NCI-H187 treated with DMSO at 0.1 percent for 48 hours (cell line): ENCODE measurements around the gene DUSP22.
"Not testable (repeated sequence)": the region's sequence is repeated elsewhere in the genome, so short reads cannot be mapped to it uniquely, and the experiment has no call there.

Source experiments
- DNase-seq: peaks from one replicate; lab custom pipeline; 2025; lab: John Stamatoyannopoulos, UW

DUSP22 gene

DNA sequence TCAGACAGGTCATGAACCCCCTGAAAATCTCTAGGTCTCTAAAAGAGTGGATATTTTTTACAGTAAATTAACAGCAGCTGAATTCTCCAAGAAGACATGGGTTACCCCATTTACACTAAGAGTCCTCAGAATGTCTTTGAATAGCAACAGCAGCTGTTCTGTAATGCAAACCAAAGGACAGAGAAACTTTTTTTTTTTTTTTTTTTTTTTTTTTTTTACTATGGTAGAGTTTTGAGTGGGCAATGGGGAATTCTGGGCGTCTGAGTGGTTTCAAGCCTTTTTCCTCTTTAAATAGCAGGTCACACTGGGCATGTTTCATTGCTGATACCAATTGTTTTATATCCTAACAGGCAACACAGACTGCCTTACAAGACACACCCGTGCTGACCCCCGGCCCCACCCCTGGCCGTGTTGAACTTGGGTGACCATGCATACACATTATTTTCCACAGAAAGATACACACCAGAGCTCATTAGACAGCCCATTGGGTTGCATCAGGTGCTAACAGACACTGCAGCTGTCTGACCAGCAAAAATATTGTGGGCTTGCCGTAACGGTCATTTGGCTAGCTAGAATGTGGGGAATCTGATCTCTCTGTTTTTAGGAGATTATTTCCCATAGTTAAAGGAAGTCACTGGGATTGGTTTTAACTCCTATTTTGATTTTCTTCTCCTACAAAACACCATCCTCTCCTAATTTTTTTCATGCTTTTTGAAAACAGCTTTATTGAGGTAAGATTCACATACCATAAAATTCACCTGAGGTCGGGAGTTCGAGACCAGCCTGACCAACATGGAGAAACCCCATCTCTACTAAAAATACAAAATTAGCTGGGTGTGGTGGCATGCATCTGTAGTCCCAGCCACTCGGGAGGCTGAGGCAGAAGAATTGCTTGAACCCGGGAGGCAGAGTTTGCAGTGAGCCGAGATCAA, 72.6 kb downstream of the DUSP22 start:
- no peak for DNase-seq

DNA sequence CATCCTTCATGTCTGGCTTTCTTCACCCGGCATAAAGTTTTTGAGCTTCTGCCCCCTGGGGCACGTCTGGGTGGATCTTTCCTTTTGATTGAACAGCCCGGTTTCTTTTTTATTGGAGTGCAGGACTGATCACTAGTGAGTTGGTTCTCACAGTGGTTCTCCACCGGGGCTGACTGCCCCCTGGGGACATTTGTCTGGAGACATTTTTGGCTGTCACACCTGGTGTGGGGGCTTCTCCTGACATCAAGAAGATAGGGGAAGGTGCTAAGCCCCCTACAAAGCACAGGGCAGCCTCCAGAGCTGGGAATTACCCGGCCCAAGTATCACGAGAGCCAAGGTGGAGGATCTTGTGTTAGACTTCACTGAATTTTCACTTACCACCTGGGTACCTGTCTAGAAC, 73.5 kb downstream of the DUSP22 start:
- no peak for DNase-seq

DNA sequence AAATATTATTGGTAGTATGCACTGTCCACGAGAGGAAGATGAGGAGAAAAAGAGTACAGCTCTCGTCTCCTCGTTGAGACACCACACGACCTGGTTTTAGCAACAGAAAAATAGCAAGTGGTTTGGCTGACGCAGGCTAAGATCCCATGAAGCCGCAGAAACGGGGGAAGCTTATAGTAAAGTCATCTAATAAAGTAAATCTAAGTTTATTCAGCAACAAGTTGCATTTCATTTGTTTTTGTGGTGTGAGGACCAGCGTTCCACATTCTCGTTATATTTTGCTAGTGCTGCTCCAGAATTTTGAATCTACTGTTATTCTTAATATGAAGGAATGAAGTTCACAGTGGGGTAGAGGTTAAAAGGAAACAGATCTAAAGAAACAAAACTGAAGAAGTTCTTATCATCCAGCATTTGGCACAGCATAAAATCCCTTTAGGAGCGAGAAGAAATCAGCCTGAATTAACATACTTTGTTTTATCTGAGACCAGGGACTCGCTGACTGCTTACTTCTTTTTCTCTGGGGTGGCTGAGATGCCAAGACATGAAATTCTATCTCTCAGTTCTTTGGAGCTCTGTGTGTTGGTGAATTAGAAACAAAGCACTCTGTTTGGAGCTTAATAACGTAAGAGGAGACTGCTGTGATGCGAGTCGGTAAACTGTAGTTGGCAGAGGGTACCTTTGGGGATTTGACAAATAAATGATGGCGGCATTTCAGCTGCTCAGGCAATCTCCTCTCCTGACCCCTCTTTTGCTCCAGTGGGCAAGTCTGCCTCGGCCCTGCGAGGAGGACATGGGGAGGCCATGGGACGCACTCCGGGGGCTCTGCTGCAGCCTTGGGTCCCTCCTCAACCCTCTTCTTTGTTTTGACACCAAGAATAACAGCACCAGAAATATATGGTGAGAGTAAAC, 74.4 kb downstream of the DUSP22 start:
- no peak for DNase-seq

DNA sequence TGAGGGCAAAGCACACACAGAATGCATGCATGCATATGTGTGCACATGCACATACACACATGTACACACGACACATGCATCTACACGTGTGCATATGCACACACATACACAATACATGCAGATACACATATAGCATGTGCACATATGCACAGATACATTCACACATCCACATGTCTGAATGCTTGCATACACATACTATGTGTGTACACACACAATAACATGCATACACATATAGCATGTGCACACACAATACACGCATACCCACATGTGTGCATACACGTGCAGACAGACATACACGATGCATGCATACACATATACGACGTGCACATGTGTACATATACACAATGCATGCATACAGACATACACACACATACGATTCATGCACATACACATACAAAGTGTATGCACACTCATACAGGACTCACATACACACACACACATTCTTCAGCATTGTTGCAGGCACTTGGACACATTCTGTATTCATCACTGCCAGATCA, 75.1 kb downstream of the DUSP22 start:
- DNase-seq = no peak

DNA sequence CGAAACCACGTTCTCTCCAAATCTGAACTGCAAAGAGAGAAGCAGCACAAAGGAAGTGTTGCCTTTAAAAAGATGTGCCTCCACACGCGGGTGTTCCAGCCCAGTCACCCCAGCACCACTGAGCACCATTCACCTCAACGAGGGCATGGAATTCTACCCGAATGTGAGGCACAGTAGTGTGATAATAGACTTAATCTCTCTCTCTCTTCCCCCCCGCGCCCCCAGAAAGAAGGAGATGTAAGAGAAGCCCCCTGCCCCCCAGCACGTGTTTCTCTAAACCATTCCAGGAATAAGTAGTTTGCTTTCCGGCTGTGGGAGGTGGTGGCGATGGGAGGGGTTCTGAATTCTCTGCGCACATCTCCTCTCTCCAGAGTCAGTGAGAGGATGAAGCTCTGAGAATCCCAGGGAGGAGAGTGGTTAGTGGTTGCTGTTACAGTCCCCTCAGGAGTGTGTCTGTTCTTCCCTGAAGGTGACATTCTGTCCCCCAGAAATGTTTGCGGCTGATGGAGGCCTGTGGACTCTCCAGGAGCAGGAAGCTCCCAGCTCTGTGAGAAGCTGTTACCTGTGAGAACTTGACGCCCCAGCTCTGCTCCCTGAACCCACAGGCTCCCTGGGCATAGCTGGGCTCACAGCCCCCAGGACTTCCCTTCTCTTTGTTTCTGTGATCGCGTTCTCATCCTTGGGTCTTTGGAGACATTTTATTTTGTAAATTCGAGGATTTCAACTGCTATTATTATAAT, 75.8 kb downstream of the DUSP22 start:
- no peak for DNase-seq

DNA sequence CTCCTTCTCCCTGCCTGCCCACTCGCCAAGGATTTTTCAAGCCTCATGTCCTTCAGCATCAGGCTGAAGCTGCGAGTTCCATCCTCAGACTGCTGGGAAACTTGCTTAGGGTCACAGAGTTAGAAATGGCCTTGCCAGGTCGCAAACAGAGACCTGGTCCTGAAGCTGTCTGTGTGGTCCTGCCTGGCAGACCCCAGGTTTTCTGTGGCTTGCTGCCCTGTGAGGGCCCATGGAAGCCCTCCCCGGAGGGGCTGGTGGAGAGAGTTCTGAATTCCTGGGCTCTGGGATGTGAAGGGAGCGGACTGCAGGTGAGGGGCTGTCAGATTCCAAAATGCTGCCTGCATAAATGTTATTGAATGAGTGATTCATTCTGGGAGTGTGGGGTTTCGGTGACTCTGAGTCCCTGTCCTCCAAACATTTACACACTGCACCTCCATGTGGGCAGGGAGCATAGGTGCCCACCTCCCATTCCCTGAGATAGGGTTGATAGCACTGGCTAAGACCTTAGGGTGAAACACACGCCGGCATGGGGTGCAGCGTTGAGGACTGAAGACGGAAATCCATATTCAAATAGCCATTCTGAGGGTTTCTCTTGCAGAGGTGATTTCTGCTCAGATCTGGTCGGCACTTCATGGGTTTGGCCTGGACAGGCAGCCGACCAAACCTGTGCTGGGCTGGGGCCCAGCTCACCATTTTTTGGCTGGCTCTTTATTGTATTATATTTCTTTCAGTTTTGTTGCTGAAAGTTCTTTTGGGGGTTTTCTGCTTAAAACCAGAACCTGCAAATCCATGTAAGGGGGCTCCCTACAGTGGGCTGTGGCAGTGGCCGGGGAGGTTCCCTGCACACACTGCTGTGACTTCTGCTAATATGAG, 77.5 kb downstream of the DUSP22 start:
- no peak for DNase-seq

DNA sequence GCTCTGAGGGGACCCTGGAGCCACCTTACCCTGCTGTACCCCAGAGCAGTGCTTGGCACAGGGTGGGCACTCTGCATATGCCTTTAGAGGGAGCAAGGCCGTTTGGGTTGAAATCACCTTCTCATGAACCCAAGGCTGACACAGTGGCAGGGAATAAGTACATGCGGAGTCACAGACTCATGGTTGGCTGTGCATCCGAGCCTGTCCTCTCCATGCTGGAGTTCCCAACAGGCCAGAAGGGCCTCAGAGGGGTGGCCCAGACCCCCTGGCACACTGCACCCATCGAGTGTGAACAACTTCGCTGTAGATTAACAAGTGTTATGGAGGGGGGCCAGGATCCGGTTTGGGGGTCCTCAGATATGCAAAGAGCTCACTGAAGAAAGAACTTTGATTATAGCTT, 78.3 kb downstream of the DUSP22 start:
- no peak for DNase-seq

DNA sequence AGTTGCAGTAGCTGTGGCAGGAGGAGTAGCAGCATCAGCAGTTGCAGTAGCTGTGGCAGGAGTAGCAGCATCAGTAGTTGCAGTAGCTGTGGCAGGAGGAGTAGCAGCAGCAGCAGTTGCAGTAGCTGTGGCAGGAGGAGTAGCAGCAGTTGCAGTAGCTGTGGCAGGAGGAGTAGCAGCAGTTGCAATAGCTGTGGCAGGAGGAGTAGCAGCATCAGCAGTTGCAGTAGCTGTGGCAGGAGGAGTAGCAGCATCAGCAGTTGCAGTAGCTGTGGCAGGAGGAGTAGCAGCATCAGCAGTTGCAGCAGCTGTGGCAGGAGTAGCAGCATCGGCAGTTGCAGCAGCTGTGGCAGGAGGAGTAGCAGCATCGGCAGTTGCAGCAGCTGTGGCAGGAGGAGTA, 79.6 kb downstream of the DUSP22 start:
- not testable (repeated sequence) for DNase-seq

DNA sequence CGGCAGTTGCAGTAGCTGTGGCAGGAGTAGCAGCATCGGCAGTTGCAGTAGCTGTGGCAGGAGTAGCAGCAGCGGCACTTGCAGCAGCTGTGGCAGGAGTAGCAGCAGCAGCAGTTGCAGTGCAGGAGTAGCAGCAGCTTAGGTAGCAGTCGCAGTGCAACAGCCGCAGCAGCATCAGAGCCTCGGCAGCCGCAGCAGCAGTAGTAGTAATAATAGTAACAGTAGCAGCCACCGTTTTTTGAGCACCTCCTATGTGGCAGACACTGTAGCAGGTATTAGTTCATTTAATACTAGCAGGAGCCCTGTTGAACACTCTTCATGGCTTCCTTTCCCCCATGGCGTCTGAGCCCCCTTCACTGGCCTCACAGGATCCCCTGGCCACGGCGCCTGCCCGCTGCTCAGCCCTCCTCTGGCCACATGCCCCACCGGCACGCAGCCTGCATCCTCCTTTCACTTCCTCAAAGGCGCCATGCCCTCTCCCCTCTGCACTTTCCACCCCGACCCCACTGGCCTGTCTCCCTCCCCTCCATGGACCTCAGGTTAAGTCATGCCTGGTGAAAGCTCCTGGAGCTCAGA, 80.1 kb downstream of the DUSP22 start:
- DNase-seq = no peak

DNA sequence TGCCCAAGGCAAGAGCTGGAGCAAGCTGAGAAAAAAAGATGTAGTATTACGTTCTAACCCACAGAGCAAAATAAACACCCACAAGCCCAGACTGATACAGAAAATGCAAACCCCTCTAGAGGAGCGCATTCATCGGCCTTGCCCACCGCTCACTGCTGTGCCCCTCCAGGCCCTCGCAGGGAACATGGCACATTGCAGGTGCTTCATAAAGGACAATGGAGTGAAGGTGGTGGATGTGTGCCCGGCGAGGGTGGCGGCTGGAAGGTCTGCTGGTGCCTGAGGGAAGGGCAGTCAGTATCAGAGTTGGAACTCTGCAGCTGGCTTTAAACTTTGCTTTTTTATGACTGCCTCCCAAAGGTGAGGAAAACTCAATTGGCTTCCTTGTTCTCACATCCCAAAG, 80.7 kb downstream of the DUSP22 start:
- no peak for DNase-seq

DNA sequence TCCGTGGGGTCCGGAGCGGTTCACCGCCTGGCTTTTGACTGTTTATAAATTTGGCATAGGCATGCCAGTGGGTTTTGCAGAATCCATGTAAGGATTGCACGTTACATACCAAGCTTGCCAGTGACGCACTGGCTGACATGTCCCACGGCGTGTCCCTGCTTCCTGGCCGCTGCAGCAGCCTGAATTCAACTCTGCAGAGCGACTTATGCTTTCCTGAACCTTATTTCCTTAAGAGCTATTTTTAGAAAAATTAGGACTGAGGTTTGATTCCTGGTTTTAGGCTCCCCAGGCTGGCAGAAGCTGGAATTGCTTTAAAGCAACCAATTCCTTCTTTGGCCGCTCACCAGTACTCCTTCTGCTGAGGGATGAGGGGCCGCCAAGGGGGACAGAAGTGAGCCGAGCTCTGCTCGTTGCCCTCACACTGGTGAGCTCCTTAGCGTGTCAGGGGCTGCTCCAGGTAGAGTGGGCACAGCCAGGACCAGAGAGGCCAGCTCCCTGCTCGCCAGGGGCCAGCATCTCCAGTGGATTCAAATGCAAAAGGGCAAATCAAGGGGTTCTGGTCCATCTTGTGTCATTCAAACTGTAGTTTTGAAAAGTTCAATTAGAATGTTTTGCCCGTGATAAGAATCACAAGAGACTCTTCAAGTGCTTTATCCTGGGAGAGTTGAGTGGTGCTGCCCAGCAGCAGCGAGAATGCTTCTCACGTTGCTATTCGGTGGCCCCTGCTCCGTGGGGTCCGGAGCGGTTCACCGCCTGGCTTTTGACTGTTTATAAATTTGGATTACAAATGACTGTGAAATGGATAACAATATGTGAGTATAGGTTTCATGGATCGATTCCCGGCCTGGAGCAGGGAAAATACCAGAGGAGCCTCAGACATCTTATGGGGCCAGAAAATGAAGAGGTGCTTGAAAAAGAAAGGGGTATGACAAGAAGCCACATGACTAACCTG, 81.8 kb downstream of the DUSP22 start:
- DNase-seq = no peak

DNA sequence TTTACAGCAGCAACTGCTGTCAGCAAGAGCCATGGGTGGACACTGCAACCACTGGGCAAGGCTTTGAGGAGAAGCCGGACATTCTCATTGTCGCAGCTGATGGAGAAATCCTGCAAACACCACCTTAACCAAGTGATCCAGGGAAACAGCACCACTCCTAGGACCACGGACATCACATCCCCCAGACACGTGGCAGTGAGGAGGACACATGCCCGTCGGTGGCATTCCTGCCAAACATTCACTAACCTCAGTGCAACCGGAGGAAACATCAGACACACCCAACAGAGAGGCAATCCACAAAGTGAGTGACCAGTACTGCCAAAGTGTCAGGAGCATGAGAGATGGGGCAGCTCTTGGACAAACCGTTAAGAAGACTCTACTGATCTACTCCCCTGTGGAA, 82.7 kb downstream of the DUSP22 start:
- DNase-seq = no peak

DNA sequence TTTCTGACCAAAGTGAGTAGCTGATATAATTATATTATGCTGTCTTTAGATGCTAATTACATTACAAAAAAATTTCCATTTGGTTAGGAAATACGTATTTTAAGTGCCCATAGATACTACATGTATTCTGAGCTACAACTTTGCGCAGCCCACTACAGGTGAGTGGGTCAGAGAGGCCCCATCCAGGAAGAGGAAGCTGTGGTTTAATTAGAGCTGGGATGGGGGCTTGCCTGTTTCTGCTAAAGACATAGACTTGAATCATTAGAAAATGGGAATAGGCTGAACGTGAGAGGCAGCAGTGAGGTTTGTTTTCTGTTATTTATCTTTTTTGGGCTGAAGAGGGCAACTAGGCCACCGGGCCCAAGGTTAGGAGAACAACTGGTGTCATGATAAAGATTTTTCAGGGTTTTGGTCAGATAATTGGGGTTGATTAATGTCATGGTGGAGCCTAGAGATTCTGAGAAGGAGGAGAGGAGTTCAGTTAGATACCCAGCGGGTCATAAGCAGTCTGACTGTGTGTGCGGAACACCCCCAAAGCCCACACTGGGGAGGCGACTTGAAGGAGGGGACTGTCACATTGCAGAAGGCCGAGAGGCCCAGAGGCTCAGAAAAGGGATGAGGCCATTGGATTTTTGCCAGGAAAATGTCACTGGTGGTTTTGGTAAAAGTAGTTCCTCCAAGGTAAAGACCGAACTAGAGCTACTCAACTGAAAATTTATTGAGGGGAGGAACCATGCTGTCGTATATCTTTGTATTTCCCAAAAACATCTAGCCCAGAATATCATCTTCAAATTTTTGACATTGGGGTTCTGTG, 84.7 kb downstream of the DUSP22 start:
- no peak for DNase-seq

DNA sequence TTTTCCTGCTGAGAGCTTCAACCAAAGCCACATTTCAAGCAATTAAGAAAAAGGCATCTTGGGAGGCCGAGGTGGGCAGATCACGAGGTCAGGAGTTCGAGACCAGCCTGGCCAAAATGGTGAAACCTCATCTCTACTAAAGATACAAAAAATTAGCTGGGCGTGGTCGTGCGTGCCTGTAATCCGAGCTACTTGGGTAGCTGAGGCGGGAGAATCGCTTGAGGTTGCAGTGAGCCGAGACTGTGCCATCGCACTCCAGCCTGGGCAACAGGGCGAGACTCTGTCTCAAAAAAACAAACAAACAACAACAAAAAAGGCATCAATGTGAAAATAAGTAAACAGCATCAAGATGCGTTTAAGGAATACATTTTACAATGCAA, 85.3 kb downstream of the DUSP22 start:
- DNase-seq = not testable (repeated sequence)

DNA sequence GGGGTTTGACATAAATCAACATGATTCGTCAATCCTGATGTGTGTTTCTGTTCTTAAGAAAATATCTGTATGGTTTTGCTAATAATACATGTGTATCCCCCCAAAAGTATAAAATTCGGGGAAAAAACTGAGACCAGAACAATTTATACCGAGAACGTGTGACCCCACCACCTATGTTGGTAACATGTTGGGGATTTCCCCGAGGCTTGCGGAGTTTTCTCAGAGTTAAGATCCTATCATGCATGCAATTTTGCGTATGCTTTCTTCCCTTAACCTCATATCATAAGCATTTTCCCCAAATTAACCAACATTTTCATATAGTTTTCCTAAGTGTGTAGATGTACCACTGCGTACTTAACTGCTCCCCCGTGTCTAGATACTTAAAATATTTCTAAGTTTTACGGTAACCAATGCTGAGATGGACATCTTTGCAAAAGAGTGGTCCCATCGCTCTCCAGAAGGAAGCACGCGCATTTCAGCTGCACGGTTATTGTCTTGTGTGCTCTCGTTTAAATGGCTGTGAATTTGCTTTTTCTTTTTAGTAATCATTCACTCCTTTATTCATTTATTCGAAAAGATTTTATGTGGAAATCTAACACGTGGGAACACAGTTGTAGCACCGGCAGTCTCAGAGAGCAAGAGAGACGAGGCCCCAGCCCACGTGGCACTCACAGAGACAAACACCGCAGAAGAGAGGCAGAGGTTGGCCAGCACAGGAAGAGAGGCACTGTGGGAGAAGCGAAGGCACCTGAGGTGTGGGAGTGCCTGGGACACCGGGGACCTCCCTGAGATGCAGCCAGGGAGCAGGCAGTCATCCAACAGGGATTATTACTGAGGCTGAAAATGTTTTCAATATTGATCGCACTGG, 86.0 kb downstream of the DUSP22 start:
- DNase-seq = no peak

DNA sequence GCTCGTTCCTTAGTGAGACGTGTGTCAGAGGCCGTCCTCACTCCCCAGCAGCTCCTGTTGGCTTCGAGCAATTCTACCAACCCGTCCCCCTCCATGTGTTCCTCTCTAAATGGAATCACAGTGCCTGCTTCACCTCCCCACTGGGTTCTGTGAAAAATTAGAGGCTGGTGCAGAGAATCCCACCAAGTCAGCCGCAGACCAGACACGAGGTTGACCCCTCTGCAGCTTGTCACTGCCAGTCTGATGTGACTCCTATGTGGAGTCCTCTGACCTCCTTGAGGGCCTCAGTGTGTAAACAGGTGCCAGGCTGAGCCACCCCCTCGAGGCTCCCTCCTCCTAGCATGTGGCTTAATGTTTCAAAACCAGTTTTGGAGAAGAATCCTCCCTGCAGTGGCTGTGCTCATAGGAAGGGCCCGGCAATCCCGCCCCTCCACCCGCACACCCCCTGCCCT, 86.7 kb downstream of the DUSP22 start:
- DNase-seq = no peak

DNA sequence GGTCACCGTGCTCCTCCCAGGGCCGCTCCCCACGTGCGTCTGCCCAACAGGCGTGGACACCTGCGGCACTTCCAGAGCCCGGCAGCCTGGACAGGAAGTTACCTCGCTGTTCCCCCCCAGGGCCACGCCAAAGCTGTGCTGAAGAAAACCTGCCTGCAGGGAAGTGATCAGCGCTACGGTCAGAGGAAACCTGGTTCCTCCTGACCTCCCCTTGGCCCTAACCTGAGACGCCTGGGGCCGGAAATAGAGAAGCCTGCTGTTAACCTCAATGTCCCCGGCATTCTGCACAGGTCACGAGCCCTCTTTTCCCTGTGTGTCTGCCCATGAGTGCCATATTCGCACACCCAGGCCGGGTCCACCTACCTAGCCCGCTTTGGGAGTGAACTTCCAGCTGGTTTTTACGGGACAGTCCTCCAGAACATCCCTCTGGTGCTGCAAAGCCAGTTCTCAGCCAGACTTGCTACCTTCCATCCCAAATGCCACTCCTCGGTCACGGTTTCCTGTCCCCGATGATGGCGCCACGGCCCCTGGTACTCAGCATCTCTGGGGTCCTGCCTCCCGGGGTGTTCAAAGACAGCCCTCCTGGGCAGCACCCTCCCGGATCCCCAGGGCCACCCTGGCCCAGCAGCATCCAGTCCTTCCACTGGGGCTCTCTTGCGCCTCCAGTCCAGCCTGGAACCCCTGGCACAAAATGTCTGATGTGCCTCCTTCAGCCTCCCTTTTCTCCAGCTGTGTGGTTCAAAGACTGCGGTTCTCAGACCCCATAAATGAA, 87.3 kb downstream of the DUSP22 start:
- DNase-seq = no peak
